CD4-positive, alpha-beta T cell (primary cell): ENCODE measurements around the gene ZNF792. TPM values are rescaled to one million over a fixed set of nuclear protein-coding genes. Genes with fewer than 3 reads are reported as not detected.

Source experiments
- ATAC-seq: fragments of 200-7000 bp; cut with Tn5 transposase; one replicate; pipeline ENCODE4 v1.10.0; 2022; ENCODE audit warnings: mild to moderate bottlenecking; ENCODE audit not compliant: poor library complexity
- CTCF ChIA-PET: fragments of 350-600 bp; sonication (Branson Sonifier 250); formaldehyde crosslinking; loops from one replicate; lab custom pipeline; 2021; ENCODE audit warnings: antibody characterized with exemption, inconsistent platforms; lab: Charles Lee
- POLR2A ChIA-PET: fragments of 350-600 bp; sonication (Branson Sonifier 250); formaldehyde crosslinking; loops from one replicate; lab custom pipeline; 2021; ENCODE audit warnings: antibody characterized with exemption, inconsistent platforms; lab: Charles Lee
- DNase-seq, 14 experiments: peaks; one replicate each; pipeline ENCODE4 v3.0.0-alpha.2; 2013 to 2020; ENCODE audit warnings: mixed read lengths in 2 of 14
- H3K27ac ChIP-seq, 2 donors: one replicate each; pipeline versions ENCODE4 v1.5.1 to v1.7.0; 2013; ENCODE audit warnings: low read length in 2 of 2, low read depth in 1 of 2, mild to moderate bottlenecking in 1 of 2
- H3K27me3 ChIP-seq, 2 experiments: 1 replicate in 1 of 2; 2 replicates in 1 of 2; pipeline versions ENCODE4 v1.6.1 to v1.7.0; 2013; ENCODE audit warnings: low read length in 2 of 2, control low read depth in 1 of 2, mild to moderate bottlenecking in 1 of 2, moderate library complexity in 1 of 2; ENCODE audit not compliant: insufficient read depth in 2 of 2, control insufficient read depth in 1 of 2
- H3K36me3 ChIP-seq: one replicate; pipeline ENCODE4 v1.6.1; 2013; ENCODE audit warnings: low read length, control low read depth; ENCODE audit not compliant: insufficient read depth
- H3K4me1 ChIP-seq: one replicate; pipeline ENCODE4 v1.6.1; 2013; ENCODE audit warnings: low read length, control low read depth; ENCODE audit not compliant: insufficient read depth
- H3K4me3 ChIP-seq: one replicate; pipeline ENCODE4 v1.5.1; 2013; ENCODE audit warnings: mild to moderate bottlenecking, low read length, moderate library complexity
- H3K9me3 ChIP-seq, 2 experiments: 1 replicate in 1 of 2; 2 replicates in 1 of 2; pipeline versions ENCODE4 v1.6.1 to v1.7.0; 2013; ENCODE audit warnings: low read length in 2 of 2, mild to moderate bottlenecking in 2 of 2, control low read depth in 1 of 2, moderate library complexity in 1 of 2; ENCODE audit not compliant: control insufficient read depth in 1 of 2, insufficient read depth in 1 of 2
- H3K27ac Mint-ChIP-seq: one replicate; pipeline ENCODE4 v1.8.0; 2020; ENCODE audit warnings: mixed read lengths
- H3K27me3 Mint-ChIP-seq: one replicate; pipeline ENCODE4 v1.8.0; 2021; ENCODE audit warnings: mixed read lengths
- H3K36me3 Mint-ChIP-seq: one replicate; pipeline ENCODE4 v1.8.0; 2021; ENCODE audit warnings: low read depth, mixed read lengths
- H3K4me1 Mint-ChIP-seq: one replicate; pipeline ENCODE4 v1.8.0; 2021; ENCODE audit warnings: low read depth, mixed read lengths
- H3K4me3 Mint-ChIP-seq: one replicate; pipeline ENCODE4 v1.8.0; 2020; ENCODE audit warnings: mild to moderate bottlenecking, mixed read lengths
- H3K9me3 Mint-ChIP-seq: one replicate; pipeline ENCODE4 v1.8.0; 2020; ENCODE audit warnings: mixed read lengths
- intact Hi-C, 2 experiments: fragments of 100-400 bp; cut with DNase I in 1 of 2; cut with micrococcal nuclease in 1 of 2; formaldehyde crosslinking; loops; one replicate each; pipeline versions ENCODE4 v1.15.1 to v1.9.0; 2023 to 2025; cut with DNase I, micrococcal nuclease
- total RNA-seq, 174 experiments: library from RNA in 2 of 174; stranded (reverse) in 2 of 174; gene quantifications; one replicate each; pipeline ENCODE4 v1.2.3 and lab custom pipeline; 2021 to 2026
- TF ChIP-seq, protein P1 (sequence below): fragments of 200-600 bp; IDR thresholded peaks from one replicate; pipeline ENCODE4 v1.8.0; 2022; ENCODE audit warnings: antibody characterized with exemption, mild to moderate bottlenecking

ZNF792 gene
- total RNA-seq, 2 experiments from 2014 or later: 6.8 to 8.9 TPM

DNA sequence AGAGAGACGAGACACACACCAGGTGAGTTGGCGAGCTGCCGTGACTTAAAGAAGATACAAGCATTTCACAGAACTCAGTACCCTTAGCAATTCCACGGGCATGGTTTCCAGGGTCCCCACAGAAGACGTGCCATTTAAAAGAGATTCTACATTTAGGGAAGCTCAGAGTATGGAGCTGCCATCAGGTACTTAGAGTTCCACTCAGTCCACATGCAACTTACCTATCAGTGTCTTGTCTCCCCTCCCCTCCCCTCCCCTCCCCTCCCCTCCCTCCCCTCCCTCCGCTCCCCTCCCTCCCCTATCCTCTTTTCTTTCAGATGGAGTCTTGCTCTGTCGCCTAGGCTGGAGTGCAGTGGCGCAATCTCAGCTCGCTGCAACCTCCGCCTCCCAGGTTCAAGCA lies 25.1 kb downstream of the ZNF792 start:
- peaks cover 10% of the 10 kb centered on the region for H3K9me3 Mint-ChIP-seq
- peaks cover 28% of the 10 kb centered on the region for H3K36me3 ChIP-seq
- TF ChIP-seq, protein P1, sequence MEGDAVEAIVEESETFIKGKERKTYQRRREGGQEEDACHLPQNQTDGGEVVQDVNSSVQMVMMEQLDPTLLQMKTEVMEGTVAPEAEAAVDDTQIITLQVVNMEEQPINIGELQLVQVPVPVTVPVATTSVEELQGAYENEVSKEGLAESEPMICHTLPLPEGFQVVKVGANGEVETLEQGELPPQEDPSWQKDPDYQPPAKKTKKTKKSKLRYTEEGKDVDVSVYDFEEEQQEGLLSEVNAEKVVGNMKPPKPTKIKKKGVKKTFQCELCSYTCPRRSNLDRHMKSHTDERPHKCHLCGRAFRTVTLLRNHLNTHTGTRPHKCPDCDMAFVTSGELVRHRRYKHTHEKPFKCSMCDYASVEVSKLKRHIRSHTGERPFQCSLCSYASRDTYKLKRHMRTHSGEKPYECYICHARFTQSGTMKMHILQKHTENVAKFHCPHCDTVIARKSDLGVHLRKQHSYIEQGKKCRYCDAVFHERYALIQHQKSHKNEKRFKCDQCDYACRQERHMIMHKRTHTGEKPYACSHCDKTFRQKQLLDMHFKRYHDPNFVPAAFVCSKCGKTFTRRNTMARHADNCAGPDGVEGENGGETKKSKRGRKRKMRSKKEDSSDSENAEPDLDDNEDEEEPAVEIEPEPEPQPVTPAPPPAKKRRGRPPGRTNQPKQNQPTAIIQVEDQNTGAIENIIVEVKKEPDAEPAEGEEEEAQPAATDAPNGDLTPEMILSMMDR: no peak
- H3K36me3 Mint-ChIP-seq: peaks cover 83% of the 10 kb centered on the region
- POLR2A ChIA-PET: no interaction called here
- no peak overlapping the region for H3K4me3 ChIP-seq
- CTCF ChIA-PET: no interaction called here
- DNase-seq (no peak), ATAC-seq (no peak)
- H3K4me1 ChIP-seq: no peaks in the 10 kb centered on the region
- H3K27ac Mint-ChIP-seq: no peak overlapping the region
- H3K27me3 ChIP-seq: no peaks in the 10 kb centered on the region
- H3K27ac ChIP-seq: no peak overlapping the region
- H3K4me1 Mint-ChIP-seq: no peaks in the 10 kb centered on the region
- H3K4me3 Mint-ChIP-seq: no peak overlapping the region
- peaks cover 24 to 25% of the 10 kb centered on the region in 2 experiments for H3K9me3 ChIP-seq
- intact Hi-C loops: no loop called here
- H3K27me3 Mint-ChIP-seq: no peaks in the 10 kb centered on the region

DNA sequence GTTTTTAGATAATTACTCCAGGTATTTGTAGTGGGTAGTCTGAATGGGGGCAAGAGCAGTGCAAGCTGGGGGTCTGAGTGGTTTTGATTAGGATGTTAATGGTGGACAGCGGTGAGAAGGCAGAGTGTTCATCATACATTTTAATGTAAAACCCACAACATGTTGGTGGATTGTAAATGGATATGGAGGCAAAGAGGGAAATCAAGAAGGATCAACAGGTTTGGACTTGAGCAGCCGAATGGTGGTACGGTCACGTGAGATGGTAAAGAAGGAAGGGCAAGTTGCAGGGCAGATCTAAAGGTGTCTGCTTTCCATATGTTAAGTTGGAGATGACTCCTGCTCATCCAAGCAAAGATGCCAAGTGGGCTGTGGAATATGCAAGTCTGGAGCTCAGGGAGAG lies 27.8 kb downstream of the ZNF792 start:
- H3K36me3 Mint-ChIP-seq: peaks cover 83% of the 10 kb centered on the region
- ATAC-seq (no peak), DNase-seq (no peak)
- ChIA-PET CTCF (no interaction called here), POLR2A (no interaction called here)
- H3K27me3 Mint-ChIP-seq: no peaks in the 10 kb centered on the region
- Histone ChIP-seq H3K4me1 (no peaks in the 10 kb centered on the region), H3K4me3 (no peak overlapping the region), H3K27me3 (no peaks in the 10 kb centered on the region), H3K9me3 (peaks cover 5 to 17% of the 10 kb centered on the region in 2 experiments), H3K36me3 (peaks cover 42% of the 10 kb centered on the region), H3K27ac (no peak overlapping the region)
- H3K4me3 Mint-ChIP-seq: no peak overlapping the region
- H3K9me3 Mint-ChIP-seq: peaks cover 9% of the 10 kb centered on the region
- intact Hi-C loops: no loop called here
- no peaks in the 10 kb centered on the region for H3K4me1 Mint-ChIP-seq
- H3K27ac Mint-ChIP-seq: no peak overlapping the region
- TF ChIP-seq, protein P1: no peak

GRCh38 chr19:34932494-34932893 lies 31.5 kb downstream of the ZNF792 start:
- H3K27ac ChIP-seq: no peak overlapping the region
- H3K27me3 ChIP-seq: no peaks in the 10 kb centered on the region
- H3K4me1 Mint-ChIP-seq: peaks cover 16% of the 10 kb centered on the region
- ChIA-PET CTCF (no interaction called here), POLR2A (no interaction called here)
- peaks cover 7% of the 10 kb centered on the region for H3K9me3 Mint-ChIP-seq
- peaks cover 5% of the 10 kb centered on the region for H3K4me1 ChIP-seq
- no peak for DNase-seq
- ATAC-seq: no peak
- peaks cover 0 to 7% of the 10 kb centered on the region in 2 experiments for H3K9me3 ChIP-seq
- no peak overlapping the region for H3K4me3 Mint-ChIP-seq
- intact Hi-C loops: no loop called here
- no peaks in the 10 kb centered on the region for H3K27me3 Mint-ChIP-seq
- TF ChIP-seq, protein P1: no peak
- no peak overlapping the region for H3K27ac Mint-ChIP-seq
- H3K36me3 ChIP-seq: peaks cover 38% of the 10 kb centered on the region
- H3K4me3 ChIP-seq: no peak overlapping the region
- peaks cover 77% of the 10 kb centered on the region for H3K36me3 Mint-ChIP-seq
